ENCODE results near the gene FGD2. TPM values are rescaled to one million over a fixed set of nuclear protein-coding genes. Genes with fewer than 3 reads are reported as not detected.
A peak's percentile ranks its signal among the peaks of the same experiment; 100 is the strongest.

Gene FGD2
- total RNA-seq, 2 experiments from 2014 or later, result 1.5 to 2.1 TPM

DNA sequence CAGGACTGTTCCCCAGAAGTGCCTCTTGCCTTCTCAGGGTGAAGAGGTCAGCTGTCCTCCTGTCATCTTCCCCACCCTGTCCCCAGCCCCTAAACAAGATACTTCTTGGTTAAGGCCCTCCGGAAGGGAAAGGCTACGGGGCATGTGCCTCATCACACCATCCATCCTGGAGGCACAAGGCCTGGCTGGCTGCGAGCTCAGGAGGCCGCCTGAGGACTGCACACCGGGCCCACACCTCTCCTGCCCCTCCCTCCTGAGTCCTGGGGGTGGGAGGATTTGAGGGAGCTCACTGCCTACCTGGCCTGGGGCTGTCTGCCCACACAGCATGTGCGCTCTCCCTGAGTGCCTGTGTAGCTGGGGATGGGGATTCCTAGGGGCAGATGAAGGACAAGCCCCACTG lies 41.1 kb upstream of the FGD2 start:
- Mint-ChIP-seq H3K27ac (peak overlapping the region; percentile 62), H3K4me3 (no peak overlapping the region), H3K4me1 (peaks cover 56% of the 10 kb centered on the region), H3K27me3 (no peaks in the 10 kb centered on the region), H3K36me3 (ENCODE audit: low read depth) (peaks cover 36% of the 10 kb centered on the region), H3K9me3 (no peaks in the 10 kb centered on the region)
- ChIA-PET POLR2A (no interaction called here), CTCF (interaction anchor here (0.6 to 2.7 kb wide), 3 partner anchors 10 to 399 kb away, joined by 3 to 12 read pairs (median 4); partner anchors contain the start of gene PI16)
- DNase-seq, result no peak

DNA sequence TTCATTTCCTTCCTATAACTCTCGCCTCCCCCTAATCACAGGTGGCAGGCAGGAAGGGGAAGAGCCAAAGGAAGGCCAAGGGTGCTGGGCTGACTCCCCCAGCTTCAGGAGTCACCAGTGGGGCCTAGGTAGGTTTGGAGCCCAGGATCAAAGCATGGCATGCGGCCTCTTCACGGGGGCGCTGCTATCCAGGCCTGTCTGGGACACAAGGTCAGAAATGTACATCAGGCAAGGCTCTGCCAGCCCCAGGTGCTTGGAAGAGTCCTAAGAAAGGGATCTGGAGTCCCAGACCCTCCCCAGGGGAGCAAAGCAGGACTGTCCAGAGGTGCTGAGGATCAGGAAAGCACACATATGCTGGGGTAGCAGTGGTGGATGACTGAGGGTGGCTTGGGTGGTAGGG lies 40.5 kb upstream of the FGD2 start:
- no peak overlapping the region for H3K4me3 Mint-ChIP-seq
- peaks cover 42% of the 10 kb centered on the region for H3K36me3 Mint-ChIP-seq (ENCODE audit: low read depth)
- no peaks in the 10 kb centered on the region for H3K9me3 Mint-ChIP-seq
- peaks cover 55% of the 10 kb centered on the region for H3K4me1 Mint-ChIP-seq
- H3K27ac Mint-ChIP-seq, result peak overlapping the region; percentile 62
- DNase-seq, result no peak
- POLR2A ChIA-PET, result interaction anchor here (0.6 kb wide), 2 partner anchors 121 to 228 kb away, joined by 3 to 5 read pairs; no protein-coding TSS in a partner anchor
- no peaks in the 10 kb centered on the region for H3K27me3 Mint-ChIP-seq
- CTCF ChIA-PET, result interaction anchor here (1.0 to 2.7 kb wide), 2 partner anchors 10 to 377 kb away, joined by 4 to 12 read pairs; partner anchors contain the start of gene PI16

DNA sequence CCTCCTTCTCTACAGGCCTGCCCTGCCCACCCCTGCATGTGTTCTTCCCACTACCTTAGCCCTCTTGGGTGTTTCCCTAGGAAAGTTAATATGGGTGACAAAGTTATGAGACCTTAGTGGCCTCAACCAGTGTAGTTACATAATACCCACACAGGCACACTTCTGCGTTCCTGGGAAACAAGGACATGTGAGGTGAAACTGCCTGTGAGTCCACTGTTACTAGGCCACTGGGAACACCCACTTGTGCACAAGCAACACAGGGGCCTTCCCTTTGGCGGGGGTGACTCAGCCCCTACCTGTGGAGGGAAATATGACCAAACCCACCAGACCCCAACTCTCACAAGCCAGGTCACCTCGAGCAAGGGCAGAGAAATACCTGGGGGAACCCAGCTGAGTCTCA lies 38.2 kb upstream of the FGD2 start:
- no peak overlapping the region for H3K27ac Mint-ChIP-seq
- H3K36me3 Mint-ChIP-seq (ENCODE audit: low read depth), result peaks cover 48% of the 10 kb centered on the region
- peaks cover 36% of the 10 kb centered on the region for H3K4me1 Mint-ChIP-seq
- ChIA-PET POLR2A (no interaction called here), CTCF (no interaction called here)
- DNase-seq, result no peak
- no peaks in the 10 kb centered on the region for H3K27me3 Mint-ChIP-seq
- H3K4me3 Mint-ChIP-seq, result no peak overlapping the region
- H3K9me3 Mint-ChIP-seq, result no peaks in the 10 kb centered on the region

GRCh38 chr6:36967757-36968156 lies 37.7 kb upstream of the FGD2 start:
- Mint-ChIP-seq H3K36me3 (ENCODE audit: low read depth) (peaks cover 51% of the 10 kb centered on the region), H3K27ac (peak overlapping the region; percentile 46), H3K4me1 (peaks cover 32% of the 10 kb centered on the region)

GRCh38 chr6:36968266-36968977 lies 37.0 kb upstream of the FGD2 start:
- H3K4me1 Mint-ChIP-seq, result peaks cover 25% of the 10 kb centered on the region
- peak overlapping the region; percentile 46 for H3K27ac Mint-ChIP-seq
- H3K27me3 Mint-ChIP-seq, result no peaks in the 10 kb centered on the region
- DNase-seq, result no peak
- peaks cover 51% of the 10 kb centered on the region for H3K36me3 Mint-ChIP-seq (ENCODE audit: low read depth)
- ChIA-PET CTCF (no interaction called here), POLR2A (no interaction called here)
- no peak overlapping the region for H3K4me3 Mint-ChIP-seq
- H3K9me3 Mint-ChIP-seq, result no peaks in the 10 kb centered on the region

More at GRCh38 chr6:36967757-36968156, 37.7 kb upstream of the FGD2 start:
- ChIA-PET POLR2A (no interaction called here), CTCF (no interaction called here)
- H3K27me3 Mint-ChIP-seq, result no peaks in the 10 kb centered on the region
- no peak overlapping the region for H3K4me3 Mint-ChIP-seq
- no peak for DNase-seq
- H3K9me3 Mint-ChIP-seq, result no peaks in the 10 kb centered on the region

DNA sequence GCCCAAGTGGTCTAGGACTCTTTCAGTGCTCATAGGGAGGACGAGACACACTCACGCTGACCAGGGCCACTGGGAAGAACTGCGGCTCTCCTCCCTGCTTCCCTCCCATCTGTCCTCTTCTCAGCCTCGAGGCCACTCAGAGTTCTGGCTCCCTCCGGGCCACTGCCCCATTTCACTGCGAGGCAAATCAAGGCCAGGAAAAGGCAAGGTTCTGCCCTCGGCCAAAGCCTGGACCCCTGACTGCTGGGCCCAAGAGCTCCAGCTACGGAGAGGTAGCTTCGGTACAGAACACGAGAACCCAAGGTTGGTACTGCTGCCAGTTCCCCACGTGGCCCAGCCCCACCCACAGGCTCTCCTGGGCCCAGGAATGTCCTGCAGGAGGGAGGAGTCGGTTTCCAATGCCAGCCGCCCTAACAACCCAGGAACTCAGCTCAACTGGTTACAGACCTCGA lies 36.2 kb upstream of the FGD2 start:
- Mint-ChIP-seq H3K4me3 (no peak overlapping the region), H3K4me1 (peaks cover 17% of the 10 kb centered on the region), H3K9me3 (no peaks in the 10 kb centered on the region), H3K36me3 (ENCODE audit: low read depth) (peaks cover 59% of the 10 kb centered on the region), H3K27ac (no peak overlapping the region), H3K27me3 (no peaks in the 10 kb centered on the region)
- ChIA-PET CTCF (no interaction called here), POLR2A (no interaction called here)
- DNase-seq, result no peak

DNA sequence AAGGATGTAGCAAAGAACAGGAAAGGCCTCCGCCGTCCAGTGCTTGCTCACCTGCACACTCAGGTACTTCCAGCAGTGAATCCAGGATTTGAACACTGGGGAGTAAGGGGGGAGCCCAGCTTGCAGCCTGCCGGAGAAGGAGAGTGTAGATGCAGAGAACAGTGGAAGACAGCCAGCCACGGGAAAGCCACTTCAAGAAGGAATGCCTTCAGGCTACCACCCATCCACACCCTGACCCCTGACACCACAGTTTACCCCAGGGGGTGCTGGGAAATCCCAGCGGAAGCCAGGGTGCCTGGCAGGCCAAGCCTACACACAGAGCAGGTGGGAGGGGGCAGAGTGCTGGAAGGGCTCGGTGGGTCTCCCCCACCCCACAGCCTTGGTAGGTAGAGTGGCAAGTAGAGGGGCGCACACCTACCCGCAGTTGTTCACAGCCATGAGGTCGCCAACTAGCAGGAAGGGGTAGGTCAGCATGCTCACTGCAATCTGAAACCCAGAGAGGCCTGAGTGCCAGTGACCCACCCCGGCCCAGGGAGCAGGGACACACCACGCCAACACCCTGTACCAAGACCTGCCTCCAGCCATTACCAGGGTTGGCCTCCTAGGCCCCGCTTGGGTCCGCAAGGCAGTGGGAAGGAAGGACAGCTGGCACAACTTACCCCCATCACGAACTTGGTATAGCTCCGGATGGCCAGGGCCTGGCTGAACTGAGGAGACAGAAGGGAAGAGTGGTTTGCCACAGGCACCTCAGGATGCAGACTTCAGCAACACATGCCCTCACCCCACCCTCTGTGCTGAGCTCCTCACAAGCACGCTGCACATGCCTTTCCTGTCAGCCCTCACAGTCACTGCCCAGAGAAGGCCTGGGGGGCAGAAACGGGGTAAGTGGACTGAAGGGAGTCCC lies 35.2 kb upstream of the FGD2 start:
- no peak overlapping the region for H3K27ac Mint-ChIP-seq
- H3K36me3 Mint-ChIP-seq (ENCODE audit: low read depth), result peaks cover 64% of the 10 kb centered on the region
- peaks cover 8% of the 10 kb centered on the region for H3K4me1 Mint-ChIP-seq
- ChIA-PET CTCF (no interaction called here), POLR2A (no interaction called here)
- DNase-seq, result no peak
- no peak overlapping the region for H3K4me3 Mint-ChIP-seq
- no peaks in the 10 kb centered on the region for H3K9me3 Mint-ChIP-seq
- H3K27me3 Mint-ChIP-seq, result no peaks in the 10 kb centered on the region

DNA sequence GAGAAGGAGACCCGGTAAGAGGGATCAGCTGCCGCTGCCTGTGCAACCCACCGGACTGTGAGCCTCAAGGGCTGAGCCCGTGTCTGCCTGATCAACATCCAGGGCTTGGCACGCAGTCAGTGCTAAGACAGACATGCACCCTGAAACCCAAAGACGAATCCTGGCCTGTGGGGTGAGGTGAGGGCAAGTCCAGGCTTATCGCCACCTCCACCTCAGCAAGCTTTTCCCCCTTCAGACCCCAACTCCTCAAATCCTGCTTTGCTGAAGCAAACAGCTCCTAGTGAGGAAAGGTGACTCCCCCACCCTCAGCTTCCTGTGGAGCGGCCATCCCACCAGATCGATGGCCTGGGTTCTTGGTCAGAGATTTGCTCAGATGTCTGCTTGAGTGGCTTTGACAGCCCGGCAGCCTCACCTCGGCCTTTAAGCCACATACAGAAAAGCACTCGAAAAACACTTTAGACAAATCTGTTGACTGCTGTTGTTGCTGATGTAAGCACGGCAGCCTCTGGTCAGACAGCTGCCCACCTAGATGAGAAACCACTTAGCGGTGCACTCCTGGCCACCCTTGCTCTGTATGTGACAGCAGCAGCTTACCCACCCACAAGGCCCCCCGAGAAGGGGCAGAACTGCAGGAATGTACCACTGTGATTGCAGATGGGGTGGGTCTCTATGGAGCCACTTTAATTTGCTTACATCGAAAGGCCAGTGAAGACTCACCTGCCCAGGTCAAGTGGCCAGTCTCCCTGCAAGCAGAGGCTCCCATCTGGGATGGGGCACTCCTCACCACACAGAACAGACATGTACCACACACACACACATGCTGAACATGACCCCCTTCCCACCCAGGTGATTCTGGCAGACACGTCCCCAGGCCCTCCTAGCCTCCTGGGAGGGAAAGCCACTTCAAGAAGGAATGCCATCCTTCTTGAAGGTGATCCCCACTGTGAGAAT lies 34.3 kb upstream of the FGD2 start:
- ChIA-PET POLR2A (no interaction called here), CTCF (no interaction called here)
- Mint-ChIP-seq H3K36me3 (ENCODE audit: low read depth) (peaks cover 68% of the 10 kb centered on the region), H3K27me3 (no peaks in the 10 kb centered on the region), H3K4me3 (no peak overlapping the region), H3K9me3 (no peaks in the 10 kb centered on the region), H3K27ac (peak overlapping the region; percentile 80), H3K4me1 (peaks cover 3% of the 10 kb centered on the region)
- no peak for DNase-seq

GRCh38 chr6:36971921-36972673 lies 33.4 kb upstream of the FGD2 start:
- Mint-ChIP-seq H3K9me3 (no peaks in the 10 kb centered on the region), H3K27me3 (no peaks in the 10 kb centered on the region), H3K4me3 (no peak overlapping the region), H3K27ac (peak overlapping the region; percentile 80), H3K36me3 (ENCODE audit: low read depth) (peaks cover 67% of the 10 kb centered on the region), H3K4me1 (peaks cover 2% of the 10 kb centered on the region)
- ChIA-PET CTCF (no interaction called here), POLR2A (no interaction called here)
- DNase-seq, result no peak

DNA sequence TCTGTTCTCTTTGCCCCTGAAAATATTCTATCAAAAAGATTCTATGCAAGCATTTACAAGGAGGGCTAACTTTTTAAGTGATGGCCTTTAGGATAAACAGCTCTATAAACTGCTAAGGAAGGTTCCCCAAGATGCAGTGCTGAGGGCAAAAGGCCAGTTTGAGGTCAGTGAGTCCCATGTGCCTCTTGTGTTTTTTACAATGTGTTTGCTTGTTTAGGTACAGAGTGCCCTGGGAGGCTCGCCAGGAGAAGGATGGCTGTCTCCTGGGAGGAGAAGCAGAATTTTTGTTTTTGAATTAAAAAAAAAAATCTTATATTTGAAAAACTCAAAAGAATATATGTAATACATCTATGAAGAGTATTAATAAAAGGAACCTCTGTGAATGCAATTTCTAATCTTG lies 32.3 kb upstream of the FGD2 start:
- Mint-ChIP-seq H3K4me1 (peaks cover 3% of the 10 kb centered on the region), H3K4me3 (no peak overlapping the region), H3K27ac (no peak overlapping the region), H3K9me3 (no peaks in the 10 kb centered on the region), H3K36me3 (ENCODE audit: low read depth) (peaks cover 69% of the 10 kb centered on the region), H3K27me3 (no peaks in the 10 kb centered on the region)
- POLR2A ChIA-PET, result no interaction called here
- DNase-seq, result no peak
- CTCF ChIA-PET, result interaction anchor here (1.0 kb wide), 1 partner anchor 45 kb away, joined by 3 read pairs; no protein-coding TSS in a partner anchor

GRCh38 chr6:36973647-36974046 lies 31.8 kb upstream of the FGD2 start:
- Mint-ChIP-seq H3K27ac (no peak overlapping the region), H3K36me3 (ENCODE audit: low read depth) (peaks cover 70% of the 10 kb centered on the region), H3K4me3 (no peak overlapping the region), H3K27me3 (no peaks in the 10 kb centered on the region), H3K4me1 (peaks cover 3% of the 10 kb centered on the region), H3K9me3 (no peaks in the 10 kb centered on the region)
- no peak for DNase-seq
- ChIA-PET POLR2A (no interaction called here), CTCF (interaction anchor here (0.7 to 1.0 kb wide), 2 partner anchors 10 to 44 kb away, joined by 3 read pairs; no protein-coding TSS in a partner anchor)

Data from activated CD4-positive, alpha-beta T cell treated with anti-CD3 and anti-CD28 coated beads, Interleukin-2, amount 10 ng/mL, durations not matched to agents 7 days and 5 days (primary cell).